Gastroesophageal sphincter (tissue), 2 donors: ENCODE results near the gene BNIPL.

Experiments used
- POLR2A ChIP-seq, 2 donors: fragments of 450-650 bp; IDR thresholded peaks; one replicate each; pipeline ENCODE4 v1.6.1; 2017; ENCODE audit warnings: antibody characterized with exemption in 2 of 2, mild to moderate bottlenecking in 2 of 2, moderate library complexity in 1 of 2
- POLR2AphosphoS5 ChIP-seq: sonication (generic); formaldehyde crosslinking; IDR thresholded peaks from one replicate; pipeline ENCODE4 v1.6.1; 2017; ENCODE audit warnings: antibody characterized with exemption

- TF ChIP-seq POLR2A (IDR thresholded peaks at IDR 0.05) (no peak), POLR2AphosphoS5 (no peak)
Measured at GRCh38 chr1:151010346-151010726, 26.1 kb upstream of the BNIPL start.
